ENCODE measurements around the gene UBC.
"Not testable (repeated sequence)": the region's sequence is repeated elsewhere in the genome, so short reads cannot be mapped to it uniquely, and the experiment has no call there.

The UBC gene

GRCh38 chr12:124898923-124899294 is 15.5 kb downstream of the UBC start:
- no peak for TF ChIP-seq ZNF274 (IDR thresholded peaks at IDR 0.05; ENCODE audit: low read depth, low read length)
- H3K4me3 ChIP-seq (ENCODE audit: low read length), result no peak overlapping the region

GRCh38 chr12:124898200-124898922 is 16.1 kb downstream of the UBC start:
- no peak for TF ChIP-seq ZNF274 (IDR thresholded peaks at IDR 0.05; ENCODE audit: low read depth, low read length)
- no peak overlapping the region for H3K4me3 ChIP-seq (ENCODE audit: low read length)

GRCh38 chr12:124896461-124896860 is 18.0 kb downstream of the UBC start:
- H3K4me3 ChIP-seq (ENCODE audit: low read length), result no peak overlapping the region
- no peak for TF ChIP-seq ZNF274 (IDR thresholded peaks at IDR 0.05; ENCODE audit: low read depth, low read length)

GRCh38 chr12:124893792-124894516 is 20.5 kb downstream of the UBC start:
- TF ChIP-seq ZNF274 (IDR thresholded peaks at IDR 0.05; ENCODE audit: low read depth, low read length), result no peak
- H3K4me3 ChIP-seq (ENCODE audit: low read length), result no peak overlapping the region

- no peak for TF ChIP-seq ZNF274 (IDR thresholded peaks at IDR 0.05; ENCODE audit: low read depth, low read length)
- H3K4me3 ChIP-seq (ENCODE audit: low read length), result no peak overlapping the region
Observed at GRCh38 chr12:124888260-124888659, 26.2 kb downstream of the UBC start.

- not testable (repeated sequence) for H3K4me3 ChIP-seq (ENCODE audit: low read length)
Observed at GRCh38 chr12:124887766-124888165, 26.7 kb downstream of the UBC start.

GRCh38 chr12:124884587-124885438 is 29.6 kb downstream of the UBC start:
- TF ChIP-seq ZNF274 (IDR thresholded peaks at IDR 0.05; ENCODE audit: low read depth, low read length), result no peak
- no peak overlapping the region for H3K4me3 ChIP-seq (ENCODE audit: low read length)

GRCh38 chr12:124883263-124884130 is 31.0 kb downstream of the UBC start:
- H3K4me3 ChIP-seq (ENCODE audit: low read length), result no peak overlapping the region
- no peak for TF ChIP-seq ZNF274 (IDR thresholded peaks at IDR 0.05; ENCODE audit: low read depth, low read length)

GRCh38 chr12:124881123-124881522 is 33.3 kb downstream of the UBC start:
- no peak overlapping the region for H3K4me3 ChIP-seq (ENCODE audit: low read length)
- no peak for TF ChIP-seq ZNF274 (IDR thresholded peaks at IDR 0.05; ENCODE audit: low read depth, low read length)

- not testable (repeated sequence) for H3K4me3 ChIP-seq (ENCODE audit: low read length)
Observed at GRCh38 chr12:124880335-124880734, 34.1 kb downstream of the UBC start.

GRCh38 chr12:124878795-124879516 is 35.5 kb downstream of the UBC start:
- no peak overlapping the region for H3K4me3 ChIP-seq (ENCODE audit: low read length)
- TF ChIP-seq ZNF274 (IDR thresholded peaks at IDR 0.05; ENCODE audit: low read depth, low read length), result no peak

GRCh38 chr12:124877423-124877822 is 37.0 kb downstream of the UBC start:
- no peak for TF ChIP-seq ZNF274 (IDR thresholded peaks at IDR 0.05; ENCODE audit: low read depth, low read length)
- no peak overlapping the region for H3K4me3 ChIP-seq (ENCODE audit: low read length)

- no peak for TF ChIP-seq ZNF274 (IDR thresholded peaks at IDR 0.05; ENCODE audit: low read depth, low read length)
- no peak overlapping the region for H3K4me3 ChIP-seq (ENCODE audit: low read length)
Observed at GRCh38 chr12:124876171-124876570, 38.3 kb downstream of the UBC start.
